CD4-positive, alpha-beta T cell treated with Interferon alpha-2 for 1 hour (primary cell): Measurements from ENCODE around the gene FOXRED2.

Source experiments
- DNase-seq, 2 donors: peaks; one replicate each; pipeline ENCODE4 v3.0.0-alpha.2; 2020 to 2022

The FOXRED2 gene

GRCh38 chr22:36447632-36448031 is 59.2 kb downstream of the FOXRED2 start:
- peak in 1 of 2 donors; percentile 13 for DNase-seq

- no peak for DNase-seq
These were observed 61.6 kb downstream of the FOXRED2 start for GRCh38 chr22:36445158-36445668.

GRCh38 chr22:36443198-36443770 is 63.6 kb downstream of the FOXRED2 start:
- DNase-seq: no peak

GRCh38 chr22:36442506-36443197 is 64.2 kb downstream of the FOXRED2 start:
- DNase-seq: no peak

GRCh38 chr22:36440429-36441002 is 66.3 kb downstream of the FOXRED2 start:
- DNase-seq: no peak

GRCh38 chr22:36439481-36440271 is 67.2 kb downstream of the FOXRED2 start:
- DNase-seq: no peak
